ENCODE results near the gene IFFO2.
"Not testable (repeated sequence)": the region's sequence is repeated elsewhere in the genome, so short reads cannot be mapped to it uniquely, and the experiment has no call there.

Gene IFFO2

GRCh38 chr1:18917071-18917799 lies 39.2 kb downstream of the IFFO2 start:
- no peak for DNase-seq

GRCh38 chr1:18915341-18915740 lies 41.1 kb downstream of the IFFO2 start:
- no peak for DNase-seq

GRCh38 chr1:18913065-18913835 lies 43.2 kb downstream of the IFFO2 start:
- peak; percentile 77 for DNase-seq

- no peak for DNase-seq
Measured at GRCh38 chr1:18912550-18912949, 43.9 kb downstream of the IFFO2 start.

GRCh38 chr1:18908911-18909771 lies 47.3 kb downstream of the IFFO2 start:
- DNase-seq: no peak

- no peak for DNase-seq
Measured at GRCh38 chr1:18907917-18908845, 48.3 kb downstream of the IFFO2 start.

- peak; percentile 67 for DNase-seq
Measured at GRCh38 chr1:18907021-18907916, 49.2 kb downstream of the IFFO2 start.

GRCh38 chr1:18903291-18903756 lies 53.2 kb downstream of the IFFO2 start:
- DNase-seq: no peak

GRCh38 chr1:18902523-18903290 lies 53.8 kb downstream of the IFFO2 start, which contains the start of gene ALDH4A1:
TSS of gene ALDH4A1 (minus strand) at chr1:18902555. CDS start at chr1:18902523, 32 bp downstream.
- peak; percentile 99 for DNase-seq

GRCh38 chr1:18901952-18902522 lies 54.4 kb downstream of the IFFO2 start:
- no peak for DNase-seq

GRCh38 chr1:18901147-18901951 lies 55.1 kb downstream of the IFFO2 start:
- DNase-seq: no peak

- no peak for DNase-seq
Measured at GRCh38 chr1:18900303-18900841, 56.1 kb downstream of the IFFO2 start.

GRCh38 chr1:18899363-18900049 lies 57.0 kb downstream of the IFFO2 start:
- no peak for DNase-seq

- DNase-seq: no peak
Measured at GRCh38 chr1:18898567-18898966, 57.9 kb downstream of the IFFO2 start.

GRCh38 chr1:18895317-18895716 lies 61.2 kb downstream of the IFFO2 start:
- no peak for DNase-seq

- no peak for DNase-seq
Measured at GRCh38 chr1:18893120-18893519, 63.4 kb downstream of the IFFO2 start.

- DNase-seq: not testable (repeated sequence)
Measured at GRCh38 chr1:18891858-18892257, 64.6 kb downstream of the IFFO2 start.

- no peak for DNase-seq
Measured at GRCh38 chr1:18891426-18891780, 65.1 kb downstream of the IFFO2 start.

Data from fibroblast of upper back skin (primary cell).